ENCODE results near the gene SPTLC3. TPM values are rescaled to one million over a fixed set of nuclear protein-coding genes. Genes with fewer than 3 reads are reported as not detected.

The SPTLC3 gene
- total RNA-seq, 2 experiments from 2014 or later = 0.38 to 0.59 TPM

DNA sequence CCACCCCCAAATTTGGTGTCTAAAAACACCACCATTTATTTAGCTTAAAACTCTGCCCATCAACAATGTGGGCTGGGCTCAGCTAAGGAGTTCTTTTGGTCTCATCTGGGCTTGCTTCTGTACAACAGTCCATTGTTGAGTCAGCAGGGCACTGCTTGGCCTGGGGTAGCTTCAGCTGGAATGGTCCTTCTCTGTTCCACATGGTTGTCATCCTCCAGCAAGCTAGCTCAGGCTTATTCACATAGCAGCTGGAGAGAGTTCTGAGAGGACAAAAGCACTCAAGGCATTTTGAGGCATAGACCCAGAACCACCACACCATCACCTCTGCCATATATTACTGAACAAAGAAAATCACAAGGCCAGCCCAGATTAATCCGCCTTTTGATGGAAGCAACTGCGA, 116.7 kb downstream of the SPTLC3 start:
- no peaks in the 10 kb centered on the region for H3K27me3 ChIP-seq (ENCODE audit: control insufficient read depth in 1 of 2, insufficient read depth in 2 of 2, low read length in 2 of 2)
- no peaks in the 10 kb centered on the region for H3K4me1 ChIP-seq (ENCODE audit: insufficient read depth, low read length)
- Mint-ChIP-seq H3K36me3 (ENCODE audit: low read depth) (no peaks in the 10 kb centered on the region), H3K4me1 (ENCODE audit: low read depth) (no peaks in the 10 kb centered on the region), H3K27ac (no peak overlapping the region), H3K9me3 (no peaks in the 10 kb centered on the region), H3K4me3 (no peak overlapping the region), H3K27me3 (no peaks in the 10 kb centered on the region)
- H3K9me3 ChIP-seq (ENCODE audit: control insufficient read depth in 1 of 2, insufficient read depth in 1 of 2, low read length in 2 of 2) = no peaks in the 10 kb centered on the region
- ATAC-seq (ENCODE audit: poor library complexity) = no peak
- TF ChIP-seq, protein P1, sequence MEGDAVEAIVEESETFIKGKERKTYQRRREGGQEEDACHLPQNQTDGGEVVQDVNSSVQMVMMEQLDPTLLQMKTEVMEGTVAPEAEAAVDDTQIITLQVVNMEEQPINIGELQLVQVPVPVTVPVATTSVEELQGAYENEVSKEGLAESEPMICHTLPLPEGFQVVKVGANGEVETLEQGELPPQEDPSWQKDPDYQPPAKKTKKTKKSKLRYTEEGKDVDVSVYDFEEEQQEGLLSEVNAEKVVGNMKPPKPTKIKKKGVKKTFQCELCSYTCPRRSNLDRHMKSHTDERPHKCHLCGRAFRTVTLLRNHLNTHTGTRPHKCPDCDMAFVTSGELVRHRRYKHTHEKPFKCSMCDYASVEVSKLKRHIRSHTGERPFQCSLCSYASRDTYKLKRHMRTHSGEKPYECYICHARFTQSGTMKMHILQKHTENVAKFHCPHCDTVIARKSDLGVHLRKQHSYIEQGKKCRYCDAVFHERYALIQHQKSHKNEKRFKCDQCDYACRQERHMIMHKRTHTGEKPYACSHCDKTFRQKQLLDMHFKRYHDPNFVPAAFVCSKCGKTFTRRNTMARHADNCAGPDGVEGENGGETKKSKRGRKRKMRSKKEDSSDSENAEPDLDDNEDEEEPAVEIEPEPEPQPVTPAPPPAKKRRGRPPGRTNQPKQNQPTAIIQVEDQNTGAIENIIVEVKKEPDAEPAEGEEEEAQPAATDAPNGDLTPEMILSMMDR (IDR thresholded peaks at IDR 0.05) = no peak
- H3K27ac ChIP-seq (ENCODE audit: low read depth in 1 of 2, low read length in 2 of 2) = no peak overlapping the region
- no peak overlapping the region for H3K4me3 ChIP-seq (ENCODE audit: low read length)
- intact Hi-C loops (cut with DNase I, micrococcal nuclease) = no loop called here
- CTCF ChIA-PET = no interaction called here
- DNase-seq = no peak
- POLR2A ChIA-PET = no interaction called here
- H3K36me3 ChIP-seq (ENCODE audit: insufficient read depth, low read length) = no peaks in the 10 kb centered on the region

DNA sequence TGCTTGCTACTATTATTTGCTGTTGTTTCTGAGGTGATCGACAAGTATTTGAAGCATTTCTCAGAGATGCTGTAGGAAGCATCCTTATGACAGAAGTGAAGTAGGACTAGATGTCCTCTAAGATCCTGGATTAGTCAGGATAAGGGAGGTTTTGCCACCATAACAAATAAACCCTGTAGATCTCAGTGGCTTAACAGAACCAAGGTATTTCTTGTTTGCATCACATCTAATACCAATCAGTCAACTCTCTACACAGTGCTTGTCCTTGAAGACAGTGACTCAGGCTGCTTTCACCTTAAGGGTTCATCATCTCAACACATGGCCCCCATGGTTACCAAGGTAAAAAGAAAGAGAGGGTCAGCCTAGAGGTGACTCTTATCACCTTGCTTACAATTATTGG, 119.4 kb downstream of the SPTLC3 start:
- no peaks in the 10 kb centered on the region for H3K36me3 ChIP-seq (ENCODE audit: insufficient read depth, low read length)
- H3K4me1 Mint-ChIP-seq (ENCODE audit: low read depth) = no peaks in the 10 kb centered on the region
- POLR2A ChIA-PET = no interaction called here
- no peaks in the 10 kb centered on the region for H3K27me3 ChIP-seq (ENCODE audit: control insufficient read depth in 1 of 2, insufficient read depth in 2 of 2, low read length in 2 of 2)
- H3K27ac Mint-ChIP-seq = no peak overlapping the region
- no peak overlapping the region for H3K27ac ChIP-seq (ENCODE audit: low read depth in 1 of 2, low read length in 2 of 2)
- no peaks in the 10 kb centered on the region for H3K27me3 Mint-ChIP-seq
- no peak for DNase-seq
- CTCF ChIA-PET = no interaction called here
- TF ChIP-seq, protein P1 (IDR thresholded peaks at IDR 0.05) = no peak
- H3K9me3 Mint-ChIP-seq = no peaks in the 10 kb centered on the region
- no peaks in the 10 kb centered on the region for H3K9me3 ChIP-seq (ENCODE audit: control insufficient read depth in 1 of 2, insufficient read depth in 1 of 2, low read length in 2 of 2)
- H3K4me1 ChIP-seq (ENCODE audit: insufficient read depth, low read length) = no peaks in the 10 kb centered on the region
- no peak for ATAC-seq (ENCODE audit: poor library complexity)
- H3K36me3 Mint-ChIP-seq (ENCODE audit: low read depth) = no peaks in the 10 kb centered on the region
- H3K4me3 Mint-ChIP-seq = no peak overlapping the region
- intact Hi-C loops (cut with DNase I, micrococcal nuclease) = no loop called here
- no peak overlapping the region for H3K4me3 ChIP-seq (ENCODE audit: low read length)

DNA sequence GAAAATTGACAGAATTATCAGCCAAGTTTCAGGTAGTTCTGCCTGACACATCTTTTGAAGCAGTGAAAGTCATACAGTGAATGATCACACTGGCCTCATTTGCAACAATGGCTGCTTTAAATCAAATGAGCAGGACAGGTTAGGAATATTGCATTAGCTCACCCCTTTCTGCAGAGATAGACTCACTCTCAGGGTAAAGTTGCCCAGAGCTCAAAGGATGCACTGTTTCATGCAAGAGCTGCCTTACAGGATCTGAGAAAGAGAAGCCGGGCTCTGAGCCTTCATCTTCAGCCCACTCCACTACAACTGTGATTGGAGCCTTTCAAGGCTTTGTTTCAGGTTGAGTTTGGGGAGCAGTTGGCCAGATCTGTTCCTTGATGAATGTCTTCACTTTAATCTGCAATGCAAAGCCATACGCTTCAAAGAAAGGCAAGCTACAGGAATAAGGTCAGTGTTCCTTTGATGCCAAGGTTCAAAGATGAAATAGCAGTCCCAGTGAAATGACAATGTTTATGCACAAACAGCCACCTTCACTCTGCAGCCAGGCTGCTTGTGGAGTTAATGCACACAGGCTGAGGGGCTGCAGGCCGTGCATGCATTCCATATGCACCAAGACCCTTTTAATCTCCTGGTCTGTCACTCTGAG, 121.4 kb downstream of the SPTLC3 start:
- H3K36me3 ChIP-seq (ENCODE audit: insufficient read depth, low read length) = no peaks in the 10 kb centered on the region
- H3K4me1 ChIP-seq (ENCODE audit: insufficient read depth, low read length) = no peaks in the 10 kb centered on the region
- no peaks in the 10 kb centered on the region for H3K27me3 Mint-ChIP-seq
- DNase-seq = no peak
- H3K9me3 Mint-ChIP-seq = no peaks in the 10 kb centered on the region
- no peaks in the 10 kb centered on the region for H3K4me1 Mint-ChIP-seq (ENCODE audit: low read depth)
- no peak overlapping the region for H3K27ac Mint-ChIP-seq
- H3K4me3 ChIP-seq (ENCODE audit: low read length) = no peak overlapping the region
- H3K27ac ChIP-seq (ENCODE audit: low read depth in 1 of 2, low read length in 2 of 2) = no peak overlapping the region
- ChIA-PET POLR2A (interaction anchor here (0.9 kb wide), 1 partner anchor 13 kb away, joined by 3 read pairs; no protein-coding TSS in a partner anchor), CTCF (no interaction called here)
- H3K4me3 Mint-ChIP-seq = no peak overlapping the region
- TF ChIP-seq, protein P1 (IDR thresholded peaks at IDR 0.05) = no peak
- H3K9me3 ChIP-seq (ENCODE audit: control insufficient read depth in 1 of 2, insufficient read depth in 1 of 2, low read length in 2 of 2) = no peaks in the 10 kb centered on the region
- no peaks in the 10 kb centered on the region for H3K36me3 Mint-ChIP-seq (ENCODE audit: low read depth)
- H3K27me3 ChIP-seq (ENCODE audit: control insufficient read depth in 1 of 2, insufficient read depth in 2 of 2, low read length in 2 of 2) = no peaks in the 10 kb centered on the region
- ATAC-seq (ENCODE audit: poor library complexity) = no peak
- intact Hi-C loops (cut with DNase I, micrococcal nuclease) = no loop called here

Data from CD4-positive, alpha-beta T cell (primary cell).